Thyroid gland (tissue), 4 donors: ENCODE results near the gene RILPL1.

ENCODE experiments used
- POLR2A ChIP-seq, 2 donors: fragments of 450-650 bp; IDR thresholded peaks; one replicate each; pipeline ENCODE4 v1.6.1; 2017; ENCODE audit warnings: antibody characterized with exemption in 2 of 2, mild to moderate bottlenecking in 2 of 2, moderate library complexity in 1 of 2
- TF ChIP-seq, protein P1 (sequence below), 6 experiments: fragments of 200-600 bp in 3 of 6; fragments of 450-650 bp in 3 of 6; sonication (generic) in 3 of 6; IDR thresholded peaks; one replicate each; pipeline ENCODE4 v1.5.1; 2016 to 2019; ENCODE audit warnings: antibody characterized with exemption in 6 of 6, mild to moderate bottlenecking in 2 of 6, inconsistent platforms in 1 of 6, moderate library complexity in 1 of 6

DNA sequence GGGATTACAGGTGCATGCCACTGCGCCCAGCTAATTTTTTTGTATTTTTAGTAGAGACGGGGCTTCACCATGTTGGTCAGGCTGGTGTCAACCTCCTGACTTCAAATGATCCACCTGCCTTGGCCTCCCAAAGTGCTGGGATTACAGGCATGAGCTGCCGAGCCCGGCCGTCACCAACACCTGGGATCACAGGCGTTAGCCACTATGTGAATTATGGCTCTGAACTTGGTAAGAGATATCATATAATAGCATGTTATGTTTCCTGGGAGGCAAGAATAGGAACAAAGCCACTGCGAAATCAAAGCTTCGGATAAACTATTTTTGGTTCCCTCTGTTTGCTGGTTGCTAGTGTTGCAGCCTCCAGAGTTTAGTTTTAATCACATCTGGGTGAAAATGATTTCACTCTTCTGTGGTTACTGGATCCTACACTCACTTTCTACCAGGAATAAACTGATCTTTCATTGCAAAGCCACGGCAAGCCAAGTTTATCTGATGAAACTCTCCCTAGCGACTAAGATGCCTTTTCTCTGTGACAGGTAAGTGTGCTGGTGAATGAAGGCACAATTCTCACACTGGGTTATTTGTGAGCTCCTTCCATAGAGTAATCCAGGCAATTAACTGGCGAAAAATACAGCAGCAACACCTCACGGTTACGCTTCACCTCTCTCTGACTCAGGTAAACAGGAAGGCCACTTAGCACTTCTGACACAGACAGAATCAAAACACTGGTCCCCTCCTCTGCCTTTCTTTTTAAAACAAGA is 58.9 kb downstream of the RILPL1 start:
- TF ChIP-seq, protein P1, sequence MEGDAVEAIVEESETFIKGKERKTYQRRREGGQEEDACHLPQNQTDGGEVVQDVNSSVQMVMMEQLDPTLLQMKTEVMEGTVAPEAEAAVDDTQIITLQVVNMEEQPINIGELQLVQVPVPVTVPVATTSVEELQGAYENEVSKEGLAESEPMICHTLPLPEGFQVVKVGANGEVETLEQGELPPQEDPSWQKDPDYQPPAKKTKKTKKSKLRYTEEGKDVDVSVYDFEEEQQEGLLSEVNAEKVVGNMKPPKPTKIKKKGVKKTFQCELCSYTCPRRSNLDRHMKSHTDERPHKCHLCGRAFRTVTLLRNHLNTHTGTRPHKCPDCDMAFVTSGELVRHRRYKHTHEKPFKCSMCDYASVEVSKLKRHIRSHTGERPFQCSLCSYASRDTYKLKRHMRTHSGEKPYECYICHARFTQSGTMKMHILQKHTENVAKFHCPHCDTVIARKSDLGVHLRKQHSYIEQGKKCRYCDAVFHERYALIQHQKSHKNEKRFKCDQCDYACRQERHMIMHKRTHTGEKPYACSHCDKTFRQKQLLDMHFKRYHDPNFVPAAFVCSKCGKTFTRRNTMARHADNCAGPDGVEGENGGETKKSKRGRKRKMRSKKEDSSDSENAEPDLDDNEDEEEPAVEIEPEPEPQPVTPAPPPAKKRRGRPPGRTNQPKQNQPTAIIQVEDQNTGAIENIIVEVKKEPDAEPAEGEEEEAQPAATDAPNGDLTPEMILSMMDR (IDR thresholded peaks at IDR 0.05): no peak
- no peak for TF ChIP-seq POLR2A (IDR thresholded peaks at IDR 0.05)
